HG02642 (cell line): Measurements from ENCODE around the gene ASIC5.
"Not testable (repeated sequence)": the region's sequence is repeated elsewhere in the genome, so short reads cannot be mapped to it uniquely, and the experiment has no call there.

Experiments used
- ATAC-seq: cut with Tn5 transposase; IDR thresholded peaks from one replicate; pipeline ENCODE4 v1.9.1; 2021; ENCODE audit warnings: mild to moderate bottlenecking; ENCODE audit not compliant: unreplicated experiment, poor library complexity

ASIC5 gene, protein sequence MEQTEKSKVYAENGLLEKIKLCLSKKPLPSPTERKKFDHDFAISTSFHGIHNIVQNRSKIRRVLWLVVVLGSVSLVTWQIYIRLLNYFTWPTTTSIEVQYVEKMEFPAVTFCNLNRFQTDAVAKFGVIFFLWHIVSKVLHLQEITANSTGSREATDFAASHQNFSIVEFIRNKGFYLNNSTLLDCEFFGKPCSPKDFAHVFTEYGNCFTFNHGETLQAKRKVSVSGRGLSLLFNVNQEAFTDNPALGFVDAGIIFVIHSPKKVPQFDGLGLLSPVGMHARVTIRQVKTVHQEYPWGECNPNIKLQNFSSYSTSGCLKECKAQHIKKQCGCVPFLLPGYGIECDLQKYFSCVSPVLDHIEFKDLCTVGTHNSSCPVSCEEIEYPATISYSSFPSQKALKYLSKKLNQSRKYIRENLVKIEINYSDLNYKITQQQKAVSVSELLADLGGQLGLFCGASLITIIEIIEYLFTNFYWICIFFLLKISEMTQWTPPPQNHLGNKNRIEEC

GRCh38 chr4:155866177-155866576 is at the start of gene ASIC5:
Gene ASIC5 (minus strand): TSS chr4:155866277. CDS start chr4:155866226, 51 bp downstream.
- ATAC-seq: no peak

DNA sequence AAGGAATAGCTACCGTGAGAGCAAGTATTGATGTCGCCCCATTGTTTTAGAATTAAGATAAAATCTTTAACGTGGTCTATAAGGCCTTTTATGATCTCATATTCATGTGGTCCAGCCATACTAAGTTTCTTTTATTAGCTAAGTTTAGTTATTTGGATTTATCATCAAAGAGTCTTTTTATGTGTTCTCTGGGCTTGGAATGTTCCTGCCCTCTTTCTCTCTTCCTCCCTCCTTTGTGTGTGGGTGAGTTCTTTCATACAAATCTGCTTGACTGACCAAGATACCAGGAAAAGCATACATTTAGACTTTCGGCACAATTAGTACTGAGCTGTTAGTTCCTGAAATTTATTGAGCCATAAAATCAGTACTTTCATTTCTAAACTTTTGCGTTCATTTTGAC is 48.7 kb upstream of the ASIC5 start:
- no peak for ATAC-seq

DNA sequence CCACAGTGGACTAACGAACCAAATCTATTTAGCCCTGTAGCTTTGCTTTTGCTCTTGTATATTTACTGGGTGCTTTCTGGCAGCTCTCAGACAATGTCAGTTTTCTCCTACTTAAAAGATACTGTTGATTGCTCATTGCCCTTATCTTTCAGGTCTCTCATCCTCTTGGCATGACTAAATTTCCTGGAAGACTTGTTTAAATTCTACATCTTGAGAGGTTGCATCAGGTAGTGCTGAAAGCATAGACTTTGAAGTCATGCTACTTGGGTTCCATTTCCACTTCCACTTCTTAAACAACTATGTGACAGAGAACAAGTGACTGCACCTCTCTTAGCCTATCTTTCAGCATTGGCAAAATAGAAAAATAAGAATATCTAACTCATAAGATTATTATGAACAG is 45.8 kb upstream of the ASIC5 start:
- no peak for ATAC-seq

DNA sequence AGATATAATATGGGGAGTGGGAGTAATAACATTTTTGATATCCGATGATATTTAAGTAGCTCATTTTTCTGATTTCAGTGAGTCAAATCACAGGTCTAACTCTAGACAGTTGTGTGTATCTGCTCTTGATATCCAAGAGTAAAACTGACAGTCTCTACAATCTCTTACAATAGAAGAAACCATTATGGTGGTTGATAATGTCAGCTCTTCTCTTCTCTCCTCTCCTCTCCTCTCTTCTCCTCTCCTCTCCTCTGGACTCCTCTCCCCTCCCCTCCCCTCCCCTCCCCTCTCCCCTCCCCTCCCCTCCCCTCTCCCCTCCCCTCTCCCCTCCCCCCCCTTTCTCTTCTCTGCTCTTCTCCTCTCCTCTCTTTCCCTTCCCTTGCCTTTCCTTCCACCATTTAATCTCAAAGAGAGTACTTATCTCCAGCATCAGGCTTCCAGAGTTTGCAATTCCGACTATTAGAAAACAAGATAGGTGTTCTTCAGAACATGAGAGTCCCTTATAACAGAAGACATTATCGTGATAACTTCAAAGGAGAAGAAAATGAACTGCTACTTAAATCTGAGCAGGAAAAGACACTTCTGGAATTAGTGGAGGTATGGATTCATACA is 43.6 kb upstream of the ASIC5 start:
- no peak for ATAC-seq

DNA sequence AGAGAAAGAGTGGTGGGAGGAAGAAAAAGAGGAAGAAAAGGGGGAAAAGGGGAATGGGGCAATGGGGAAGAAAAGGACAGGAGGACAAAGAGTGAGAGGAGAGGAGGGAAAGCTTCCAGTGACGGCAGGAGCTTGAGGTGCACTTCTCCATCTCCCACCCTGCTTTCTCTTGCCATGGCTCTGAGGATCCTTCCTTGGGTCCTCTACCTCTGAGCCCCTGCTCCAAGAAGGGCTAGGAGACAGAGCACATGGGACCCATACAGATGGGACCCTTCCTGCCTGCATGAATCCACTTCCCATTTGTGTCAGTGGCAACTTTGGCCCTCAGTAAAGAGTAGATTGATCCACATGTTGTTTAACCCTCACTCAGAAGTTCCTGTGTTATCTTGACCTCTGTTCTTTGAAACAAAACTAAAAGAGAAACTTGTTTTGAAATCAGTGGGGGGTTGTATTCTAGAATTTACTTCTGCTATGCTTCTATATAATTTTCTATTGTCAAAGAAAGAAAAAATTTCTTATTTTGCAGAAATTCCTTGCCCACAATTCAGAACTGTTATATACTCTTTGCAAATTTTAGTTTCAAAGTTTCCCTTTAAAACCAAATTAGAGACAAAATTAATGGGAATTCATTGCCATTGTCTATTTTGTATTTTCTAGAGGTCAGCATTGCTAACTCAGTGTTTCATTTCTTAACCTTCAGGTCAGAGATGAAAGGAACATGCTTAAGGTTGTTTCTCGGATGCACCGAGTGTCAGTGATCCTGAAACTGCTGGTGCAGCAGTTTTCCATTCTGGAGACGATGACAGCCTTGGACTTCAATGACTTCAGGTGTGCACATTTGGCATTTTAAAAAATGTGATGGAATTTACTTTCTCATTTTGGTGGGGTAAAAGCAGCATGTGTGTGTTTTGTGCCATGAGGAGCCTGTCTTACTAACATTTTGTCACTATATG is 42.4 kb upstream of the ASIC5 start:
- peak; percentile 67 for ATAC-seq

- no peak for ATAC-seq
These were observed 41.5 kb upstream of the ASIC5 start for GRCh38 chr4:155907556-155907955.

DNA sequence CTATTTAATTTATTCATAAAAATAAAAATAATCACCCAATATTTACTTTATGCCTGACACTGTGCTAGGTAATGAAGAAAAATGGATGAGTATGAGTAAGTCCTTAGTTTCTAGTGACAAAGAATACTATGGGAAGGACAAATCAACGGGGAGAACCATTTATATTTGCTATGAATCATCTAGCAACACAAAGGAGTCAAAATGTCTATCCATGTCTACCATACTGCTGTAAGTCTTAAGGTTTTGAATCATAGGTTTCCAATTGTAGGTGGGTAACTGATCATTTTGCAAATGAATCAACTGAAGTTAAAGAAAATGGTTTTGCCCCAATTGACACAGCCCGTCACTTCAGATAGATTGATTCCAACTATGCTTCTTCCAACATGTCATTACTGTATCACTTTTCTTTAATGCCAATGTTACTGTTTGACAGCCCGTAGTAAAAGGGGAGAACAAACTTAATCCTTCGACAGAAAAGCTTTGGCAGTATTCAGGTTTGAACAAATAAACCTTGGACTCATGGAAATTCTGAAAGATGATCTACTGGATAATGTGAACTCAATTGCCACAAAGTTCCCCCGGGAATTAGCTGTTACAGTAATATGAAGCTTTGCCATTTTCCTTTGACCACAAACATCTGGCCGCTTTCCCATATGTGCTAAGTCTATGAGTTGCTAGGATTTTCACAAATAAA is 40.6 kb upstream of the ASIC5 start:
- no peak for ATAC-seq

GRCh38 chr4:155904331-155904730 is 38.3 kb upstream of the ASIC5 start:
- ATAC-seq: no peak

DNA sequence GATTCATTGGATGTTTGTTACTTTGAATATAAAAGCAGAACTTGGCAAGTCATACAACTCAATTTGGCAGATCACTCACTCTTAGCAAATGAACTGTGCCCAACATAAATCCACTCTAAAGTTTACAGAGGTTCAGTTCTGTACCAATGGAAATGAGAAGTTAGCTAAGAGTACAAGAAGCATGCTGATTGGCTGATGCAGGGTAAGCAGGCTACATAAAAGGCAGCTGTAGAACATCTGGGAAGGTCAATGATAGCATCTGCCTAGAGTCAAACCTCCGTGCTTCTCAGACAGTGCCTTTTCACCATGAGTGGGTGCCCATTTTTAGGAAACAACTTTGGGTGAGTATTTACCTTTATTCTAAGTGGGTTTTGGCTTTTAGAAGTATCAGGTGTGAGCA is 37.4 kb upstream of the ASIC5 start, which contains the start of gene TDO2:
TDO2 (plus strand) TSS at position 244 of the 400 bp plus-strand sequence; CDS start at position 307, 63 bp downstream.
- ATAC-seq: no peak

DNA sequence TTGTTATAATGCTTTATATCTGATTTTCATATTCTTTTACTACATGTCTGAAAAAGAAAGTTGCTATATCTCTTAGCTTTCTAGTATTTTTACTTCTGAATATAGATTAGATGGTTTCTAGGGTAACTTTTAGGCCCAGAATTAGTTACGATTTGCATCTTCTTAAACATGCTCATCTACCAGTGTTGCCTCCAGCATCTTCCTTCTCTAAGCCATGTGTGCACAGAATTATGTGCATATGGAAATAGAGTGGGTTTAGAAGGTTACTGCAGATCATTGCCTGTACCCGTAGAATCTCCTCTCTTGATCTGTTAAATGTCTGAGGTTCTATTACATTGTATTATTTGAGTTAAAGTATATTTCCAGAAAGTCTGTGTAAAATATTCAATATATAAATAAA is 34.9 kb upstream of the ASIC5 start:
- no peak for ATAC-seq

DNA sequence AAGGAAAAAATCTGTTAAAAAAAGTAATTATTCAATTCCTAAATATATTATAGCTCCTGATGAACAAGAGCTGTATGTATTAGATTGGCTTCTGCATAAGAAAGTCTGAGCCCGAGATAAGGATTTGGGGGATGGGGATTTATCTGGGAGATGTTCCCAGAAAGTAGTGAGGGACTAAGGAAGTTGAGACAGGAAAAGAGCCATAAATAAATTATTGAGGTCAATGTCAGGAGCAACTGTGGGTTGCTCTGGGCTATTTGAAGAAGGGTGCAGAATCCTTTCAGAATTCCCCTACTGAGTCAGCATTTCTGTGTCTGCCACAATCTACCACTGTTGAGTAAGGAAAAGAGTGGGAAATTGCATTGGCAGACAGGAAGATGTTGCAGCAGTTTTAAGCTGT is 34.3 kb upstream of the ASIC5 start:
- ATAC-seq: no peak

- no peak for ATAC-seq
These were observed 33.8 kb upstream of the ASIC5 start for GRCh38 chr4:155899891-155900290.

DNA sequence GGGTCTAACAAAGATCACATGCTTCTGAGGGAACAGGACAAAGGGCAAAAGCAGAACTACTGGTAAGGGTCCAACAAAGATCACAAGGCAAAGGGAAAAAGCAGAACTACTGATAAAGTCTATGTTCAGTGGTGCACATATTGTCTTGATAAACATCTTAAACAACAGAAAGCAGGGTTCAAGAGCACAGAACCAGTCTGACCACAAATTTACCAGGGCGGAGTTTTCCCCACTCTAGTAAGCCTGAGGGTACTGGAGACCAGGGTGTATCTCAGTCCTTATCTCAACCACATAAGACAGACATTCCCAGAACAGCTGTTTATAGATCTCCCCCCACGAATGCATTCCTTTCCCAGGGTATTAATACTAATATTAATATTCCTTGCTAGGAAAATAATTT is 32.3 kb upstream of the ASIC5 start:
- ATAC-seq: not testable (repeated sequence)

DNA sequence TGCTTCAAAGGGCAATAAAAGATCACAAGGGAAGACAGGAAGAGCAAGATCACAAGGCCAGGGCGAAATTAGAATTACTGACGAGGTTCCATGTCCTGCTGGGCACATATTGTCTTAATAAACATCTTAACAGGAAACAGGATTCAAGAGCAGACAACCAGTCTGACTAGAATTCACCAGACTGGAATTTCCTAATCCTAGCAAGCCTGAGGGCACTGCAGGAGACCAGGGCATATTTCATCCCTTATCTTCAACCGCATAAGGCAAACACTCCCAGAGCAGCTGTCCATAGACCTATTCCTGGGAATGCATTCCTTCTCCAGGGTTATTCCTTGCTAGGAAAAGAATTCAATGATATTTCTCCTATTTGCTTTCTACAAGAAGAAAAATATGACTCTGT is 25.0 kb upstream of the ASIC5 start:
- no peak for ATAC-seq

GRCh38 chr4:155889946-155890345 is 23.9 kb upstream of the ASIC5 start:
- no peak for ATAC-seq

GRCh38 chr4:155889031-155889793 is 23.1 kb upstream of the ASIC5 start:
- ATAC-seq: peak; percentile 88

- no peak for ATAC-seq
These were observed 21.9 kb upstream of the ASIC5 start for GRCh38 chr4:155887847-155888570.

- ATAC-seq: no peak
These were observed 21.0 kb upstream of the ASIC5 start for GRCh38 chr4:155887045-155887444.

DNA sequence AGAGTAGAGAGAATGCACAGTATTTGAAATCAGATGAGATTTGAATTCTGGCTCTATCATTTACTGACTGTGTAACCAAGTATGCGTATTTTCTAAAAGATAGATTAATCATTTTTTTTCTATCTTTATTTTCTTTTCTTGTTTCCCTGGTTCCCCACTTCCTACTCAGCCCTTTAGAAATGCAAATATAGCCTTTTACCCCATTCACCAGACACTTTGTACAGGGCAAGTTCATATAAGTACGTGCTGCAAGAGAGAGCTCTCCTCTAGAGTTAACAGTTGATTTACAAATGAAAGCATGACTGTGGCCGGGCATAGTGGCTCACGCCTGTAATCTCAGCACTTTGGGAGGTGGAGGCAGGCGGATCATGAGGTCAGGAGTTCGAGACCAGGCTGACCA is 19.6 kb upstream of the ASIC5 start:
- ATAC-seq: no peak
